SK-N-SH treated with all-trans-retinoic acid at 6 μM for 48 hours (cell line): ENCODE measurements around the gene MPI.

Experiments used
- ATAC-seq: fragments of 200-7000 bp; cut with Tn5 transposase; 3 replicates; pipeline ENCODE4 v1.9.1; 2020; ENCODE audit warnings: mild to moderate bottlenecking, moderate library complexity
- ARNTL ChIP-seq: fragments of 450-650 bp; formaldehyde crosslinking; IDR thresholded peaks from 2 replicates; pipeline ENCODE4 v1.5.0; 2020; ENCODE audit warnings: low read depth, mild to moderate bottlenecking, moderate library complexity, borderline replicate concordance
- BACH2 ChIP-seq: fragments of 250-450 bp; sonication (Bioruptor Pico); IDR thresholded peaks from 2 replicates; pipeline ENCODE4 v1.9.0; 2021; ENCODE audit warnings: mild to moderate bottlenecking, borderline replicate concordance
- CREB5 ChIP-seq: fragments of 250-450 bp; sonication (Bioruptor Pico); IDR thresholded peaks from 2 replicates; pipeline ENCODE4 v1.5.1; 2020; ENCODE audit warnings: low read depth, mild to moderate bottlenecking, moderate library complexity
- CSDC2 ChIP-seq: fragments of 250-450 bp; sonication (Bioruptor Pico); IDR thresholded peaks from 2 replicates; pipeline ENCODE4 v1.5.0; 2020; ENCODE audit warnings: mild to moderate bottlenecking, moderate library complexity
- CSRNP3 ChIP-seq: fragments of 250-450 bp; sonication (Bioruptor Pico); IDR thresholded peaks from 2 replicates; pipeline ENCODE4 v1.5.1; 2021; ENCODE audit warnings: mild to moderate bottlenecking, moderate library complexity
- ESRRG ChIP-seq: fragments of 250-450 bp; sonication (Bioruptor Pico); IDR thresholded peaks from 2 replicates; pipeline ENCODE4 v1.6.1; 2021; ENCODE audit warnings: mild to moderate bottlenecking
- GLIS3 ChIP-seq: fragments of 250-450 bp; sonication (Bioruptor Pico); IDR thresholded peaks from 2 replicates; pipeline ENCODE4 v1.5.0; 2020; ENCODE audit warnings: mild to moderate bottlenecking, moderate library complexity
- OSR1 ChIP-seq: fragments of 250-450 bp; sonication (Bioruptor Pico); IDR thresholded peaks from 2 replicates; pipeline ENCODE4 v1.8.0; 2022; ENCODE audit warnings: moderate library complexity, mild to moderate bottlenecking, inconsistent platforms
- POU6F1 ChIP-seq: fragments of 250-450 bp; sonication (Bioruptor Pico); IDR thresholded peaks from 2 replicates; pipeline ENCODE4 v1.8.0; 2021; ENCODE audit warnings: low read depth, mild to moderate bottlenecking, moderate library complexity, borderline replicate concordance
- SNAI2 ChIP-seq: fragments of 250-450 bp; sonication (Bioruptor Pico); IDR thresholded peaks from 2 replicates; pipeline ENCODE4 v1.5.0; 2020; ENCODE audit warnings: mild to moderate bottlenecking, moderate library complexity
- TCF4 ChIP-seq: fragments of 250-450 bp; sonication (Bioruptor Pico); IDR thresholded peaks from 2 replicates; pipeline ENCODE4 v1.8.0; 2021; ENCODE audit warnings: mild to moderate bottlenecking, moderate library complexity, borderline replicate concordance
- TOX ChIP-seq: fragments of 250-450 bp; sonication (Bioruptor Pico); IDR thresholded peaks from 2 replicates; pipeline ENCODE4 v1.8.0; 2021; ENCODE audit warnings: mild to moderate bottlenecking, moderate library complexity, borderline replicate concordance
- TSHZ2 ChIP-seq: fragments of 250-450 bp; sonication (Bioruptor Pico); IDR thresholded peaks from 2 replicates; pipeline ENCODE4 v1.5.0; 2020; ENCODE audit warnings: mild to moderate bottlenecking, moderate library complexity
- ZC3H10 ChIP-seq: fragments of 250-450 bp; sonication (Bioruptor Pico); IDR thresholded peaks from 2 replicates; pipeline ENCODE4 v1.5.1; 2021; ENCODE audit warnings: mild to moderate bottlenecking, moderate library complexity
- ZFP3 ChIP-seq: fragments of 250-450 bp; sonication (Bioruptor Pico); IDR thresholded peaks from 2 replicates; pipeline ENCODE4 v1.5.0; 2020; ENCODE audit warnings: mild to moderate bottlenecking, moderate library complexity
- ZFP30 ChIP-seq: fragments of 450-650 bp; formaldehyde crosslinking; IDR thresholded peaks from 2 replicates; pipeline ENCODE4 v1.5.0; 2022; ENCODE audit warnings: mild to moderate bottlenecking, moderate library complexity
- ZNF565 ChIP-seq: fragments of 450-650 bp; formaldehyde crosslinking; conservative IDR thresholded peaks from 2 replicates; pipeline ENCODE4 v1.5.0; 2020; ENCODE audit warnings: low read depth, mild to moderate bottlenecking, moderate library complexity
- ZNF8 ChIP-seq: fragments of 450-650 bp; formaldehyde crosslinking; IDR thresholded peaks from 2 replicates; pipeline ENCODE4 v1.5.0; 2020; ENCODE audit warnings: mild to moderate bottlenecking, moderate library complexity

Gene MPI

GRCh38 chr15:74855857-74856256 is 34.0 kb upstream of the MPI start:
- ATAC-seq, result peak; percentile 31; the same call in 1 of the 3 replicates

GRCh38 chr15:74856537-74856936 is 33.3 kb upstream of the MPI start:
- no peak for ATAC-seq
- no peak for TF ChIP-seq SNAI2 (CRISPR knock-in tag)
- TF ChIP-seq CREB5 (CRISPR knock-in tag), result no peak
- TF ChIP-seq GLIS3 (CRISPR knock-in tag), result no peak

More at GRCh38 chr15:74855857-74856256, 34.0 kb upstream of the MPI start:
- TF ChIP-seq OSR1 (CRISPR knock-in tag), result no peak
- TF ChIP-seq ARNTL (CRISPR knock-in tag), result no peak
- TF ChIP-seq GLIS3 (CRISPR knock-in tag), result no peak
- TF ChIP-seq CSDC2 (CRISPR knock-in tag), result no peak
- no peak for TF ChIP-seq TCF4
- TF ChIP-seq BACH2 (CRISPR knock-in tag), result no peak
- no peak for TF ChIP-seq ZC3H10 (CRISPR knock-in tag)
- TF ChIP-seq TSHZ2 (CRISPR knock-in tag), result no peak

GRCh38 chr15:74857082-74857655 is 32.7 kb upstream of the MPI start:
- no peak for ATAC-seq
- no peak for TF ChIP-seq TOX (CRISPR knock-in tag)
- no peak for TF ChIP-seq CREB5 (CRISPR knock-in tag)
- no peak for TF ChIP-seq OSR1 (CRISPR knock-in tag)

GRCh38 chr15:74857671-74858368 is 32.0 kb upstream of the MPI start:
- TF ChIP-seq ZNF565 (no peak), ARNTL (CRISPR knock-in tag) (no peak), POU6F1 (CRISPR knock-in tag) (no peak), ZNF8 (no peak), TSHZ2 (CRISPR knock-in tag) (no peak), CSRNP3 (no peak), ZFP3 (CRISPR knock-in tag) (no peak), ZFP30 (no peak), ESRRG (CRISPR knock-in tag) (no peak), CREB5 (CRISPR knock-in tag) (no peak)
- no peak for ATAC-seq
